Measurements from ENCODE around the gene HOOK2. TPM values are rescaled to one million over a fixed set of nuclear protein-coding genes. Genes with fewer than 3 reads are reported as not detected.
A peak's percentile ranks its signal among the peaks of the same experiment; 100 is the strongest.
"Not testable (repeated sequence)": the region's sequence is repeated elsewhere in the genome, so short reads cannot be mapped to it uniquely, and the experiment has no call there.

Gene HOOK2
- total RNA-seq, 1 donor from 2014 or later = 51.6 TPM

DNA sequence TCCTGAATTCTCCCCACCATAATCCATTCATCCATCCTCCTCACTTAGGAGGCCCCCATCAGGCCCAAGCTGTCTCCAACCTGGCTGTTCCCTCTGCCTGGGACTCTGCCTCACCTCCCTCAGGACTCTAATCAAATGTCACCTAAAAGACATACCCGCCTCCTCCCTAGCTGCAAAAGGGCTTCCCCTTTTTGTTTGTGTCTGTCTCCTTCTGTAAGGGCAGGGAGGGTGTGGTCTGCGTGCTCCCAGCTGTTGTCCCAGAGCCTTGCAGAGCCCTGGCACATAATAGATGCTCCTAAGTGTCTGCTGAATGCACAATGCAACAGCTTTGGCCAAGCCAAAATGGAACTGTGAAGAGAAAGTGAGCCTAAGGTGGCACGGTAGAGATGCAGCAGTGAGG, 45.3 kb downstream of the HOOK2 start:
- intact Hi-C loops (cut with DNase I) = no loop called here
- ATAC-seq (no peak), DNase-seq (ENCODE audit: missing footprints) (no peak)

DNA sequence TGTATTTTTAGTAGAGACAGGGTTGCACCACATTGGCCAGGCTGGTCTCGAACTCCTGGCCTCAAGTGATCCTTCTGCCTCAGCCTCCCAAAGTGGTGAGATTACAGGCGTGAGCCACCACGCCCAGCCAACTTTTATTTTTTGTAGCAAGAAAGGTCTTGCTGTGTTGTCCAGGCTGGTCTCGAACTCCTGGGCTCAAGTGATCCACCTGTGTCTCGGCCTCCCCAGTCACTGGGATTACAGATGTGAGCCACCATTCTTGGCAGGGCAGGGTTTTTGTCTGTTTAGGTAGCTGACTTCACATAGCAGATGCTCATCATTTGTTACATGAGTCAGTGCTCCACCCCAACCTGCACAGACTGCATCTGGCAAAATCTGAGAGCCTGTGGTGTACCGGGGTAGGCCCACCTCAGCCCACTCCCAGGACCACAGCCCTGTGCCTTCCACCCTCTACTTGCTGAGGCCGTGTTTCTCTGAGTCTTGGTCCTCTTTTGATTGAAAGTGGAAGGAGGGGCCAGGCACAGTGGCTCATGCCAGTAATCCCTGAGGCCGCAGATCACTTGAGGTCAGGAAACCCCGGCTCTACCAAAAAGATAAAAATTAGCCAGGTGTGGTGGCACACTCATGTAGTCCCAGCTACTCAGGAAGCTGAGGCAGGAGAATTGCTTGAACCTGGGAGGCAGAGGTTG, 47.5 kb downstream of the HOOK2 start:
- intact Hi-C loops (cut with DNase I) = no loop called here
- ATAC-seq (no peak), DNase-seq (ENCODE audit: missing footprints) (no peak)

GRCh38 chr19:12726988-12727316, 48.4 kb downstream of the HOOK2 start:
- ATAC-seq (no peak), DNase-seq (ENCODE audit: missing footprints) (no peak)
- intact Hi-C loops (cut with DNase I) = no loop called here

DNA sequence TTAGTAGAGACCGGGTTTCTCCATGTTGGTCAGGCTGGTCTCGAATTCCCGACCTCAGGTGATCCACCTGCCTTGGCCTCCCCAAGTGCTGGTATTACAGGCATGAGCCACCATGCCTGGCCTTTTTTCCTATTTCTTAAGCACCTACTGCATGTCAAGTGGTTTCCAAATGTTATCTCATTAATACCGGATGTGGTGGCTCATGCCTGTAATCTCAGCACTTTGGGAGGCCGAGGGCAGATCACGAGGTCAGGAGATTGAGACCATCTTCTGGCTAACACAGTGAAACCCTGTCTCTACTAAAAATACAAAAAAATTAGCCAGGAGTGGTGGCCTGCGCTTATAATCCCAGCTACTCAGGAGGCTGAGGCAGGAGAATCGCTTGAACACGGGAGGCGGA, 49.7 kb downstream of the HOOK2 start:
- intact Hi-C loops (cut with DNase I); DNase-seq (ENCODE audit: missing footprints); ATAC-seq: not testable (repeated sequence)

DNA sequence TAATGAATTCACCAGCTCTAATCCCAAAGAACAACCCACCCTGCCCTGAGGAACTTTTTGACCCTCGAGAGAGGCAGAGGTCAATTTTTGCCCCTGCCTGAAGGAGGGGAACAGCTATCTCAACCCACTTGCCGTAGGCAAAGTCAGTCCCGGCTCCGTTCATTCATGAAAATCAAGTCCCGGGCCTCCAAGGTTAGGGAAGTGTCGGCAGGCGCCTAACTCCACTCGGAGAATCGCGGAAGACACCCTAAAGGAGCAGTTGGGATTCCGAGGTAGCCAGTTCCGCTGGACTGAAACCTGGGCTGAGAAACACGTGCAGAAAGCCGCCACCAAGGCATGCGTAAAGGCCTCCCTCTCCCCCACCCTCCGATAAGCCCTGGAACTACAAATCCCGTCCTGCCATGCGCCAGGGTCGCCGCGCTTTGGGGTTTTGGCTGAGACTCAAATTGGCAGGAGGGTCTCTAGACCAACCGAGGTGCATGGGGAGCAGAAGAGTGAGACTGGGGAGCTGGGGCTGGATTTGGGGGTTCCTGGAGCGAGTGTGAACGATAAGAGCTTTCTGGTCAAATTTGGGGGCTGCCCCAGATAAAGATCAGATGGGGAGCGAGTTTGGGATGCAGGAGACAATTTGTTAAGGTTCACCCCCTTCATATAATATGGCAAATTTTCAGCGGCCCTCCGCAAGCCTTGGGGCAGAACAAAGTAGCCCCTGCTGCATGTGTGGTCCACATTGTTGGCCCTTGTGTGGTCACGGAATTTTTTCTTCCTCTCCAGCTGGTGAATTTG, 51.5 kb downstream of the HOOK2 start, which contains the start of gene TNPO2:
Gene TNPO2 (minus strand): TSS at position 292 of the 786 bp plus-strand sequence. CDS start 2,955 bp downstream, outside the sequence.
- DNase-seq (ENCODE audit: missing footprints) (no peak), ATAC-seq (peak; percentile 45)
- intact Hi-C loops (cut with DNase I) = loop anchor here (1.0 to 5.0 kb wide), 2 partner anchors 10 to 42 kb away; partner anchors contain the start of genes DHPS and TRIR

- no peak for ATAC-seq
- intact Hi-C loops (cut with DNase I) = loop anchor here (5.0 kb wide), 1 partner anchor 41 kb away; the partner anchor contains the start of gene DHPS
- no peak for DNase-seq (ENCODE audit: missing footprints)
Measured at GRCh38 chr19:12723381-12723640, 52.0 kb downstream of the HOOK2 start.

DNA sequence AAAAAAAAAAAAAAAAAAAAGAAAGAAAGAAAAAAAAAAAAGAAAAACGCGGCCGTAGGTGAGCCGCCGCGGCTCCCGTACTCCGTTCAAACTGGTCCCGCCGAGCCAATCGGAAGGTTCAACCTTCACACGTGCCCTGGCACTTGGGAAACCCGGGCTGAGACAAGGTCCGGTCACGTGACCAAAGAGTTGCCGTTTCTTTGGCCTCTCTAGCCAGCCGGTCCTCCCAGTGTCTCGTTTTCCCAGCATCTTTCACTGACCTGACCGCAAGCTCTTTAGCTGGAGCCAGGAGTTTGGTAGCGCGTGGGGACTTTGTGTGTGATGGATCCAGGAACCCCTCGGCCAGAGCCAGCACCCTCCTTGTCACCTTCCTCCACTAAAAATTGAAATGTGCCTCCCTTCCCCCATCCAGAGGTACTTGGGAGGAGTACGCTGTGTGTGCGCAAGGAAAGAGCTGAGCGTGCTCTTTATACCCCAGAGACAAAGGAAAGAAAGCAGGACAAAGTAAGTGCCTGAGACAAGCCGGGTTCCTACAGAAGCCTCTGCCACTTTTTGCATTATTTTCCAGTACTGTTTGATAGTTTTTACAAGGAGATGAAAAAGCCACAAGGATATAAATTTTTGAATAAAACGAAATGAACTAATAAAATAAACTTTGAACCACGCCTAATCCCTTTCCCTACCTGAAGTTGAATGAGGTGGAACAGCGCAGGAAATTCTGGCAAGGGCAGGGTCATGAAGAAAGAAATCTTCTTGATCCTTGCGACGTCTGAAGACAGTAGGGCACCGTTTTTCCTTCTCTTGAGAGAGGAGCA, 52.6 kb downstream of the HOOK2 start:
- DNase-seq (ENCODE audit: missing footprints) (peak; percentile 98), ATAC-seq (peak; percentile 92)
- intact Hi-C loops (cut with DNase I) = loop anchor here (5.0 kb wide), 1 partner anchor 40 kb away; the partner anchor contains the start of gene DHPS

GRCh38 chr19:12721656-12722565, 53.4 kb downstream of the HOOK2 start:
- intact Hi-C loops (cut with DNase I) = loop anchor here (5.0 kb wide), 1 partner anchor 40 kb away; the partner anchor contains the start of gene DHPS
- DNase-seq (ENCODE audit: missing footprints) (peak; percentile 83), ATAC-seq (peak; percentile 56)

DNA sequence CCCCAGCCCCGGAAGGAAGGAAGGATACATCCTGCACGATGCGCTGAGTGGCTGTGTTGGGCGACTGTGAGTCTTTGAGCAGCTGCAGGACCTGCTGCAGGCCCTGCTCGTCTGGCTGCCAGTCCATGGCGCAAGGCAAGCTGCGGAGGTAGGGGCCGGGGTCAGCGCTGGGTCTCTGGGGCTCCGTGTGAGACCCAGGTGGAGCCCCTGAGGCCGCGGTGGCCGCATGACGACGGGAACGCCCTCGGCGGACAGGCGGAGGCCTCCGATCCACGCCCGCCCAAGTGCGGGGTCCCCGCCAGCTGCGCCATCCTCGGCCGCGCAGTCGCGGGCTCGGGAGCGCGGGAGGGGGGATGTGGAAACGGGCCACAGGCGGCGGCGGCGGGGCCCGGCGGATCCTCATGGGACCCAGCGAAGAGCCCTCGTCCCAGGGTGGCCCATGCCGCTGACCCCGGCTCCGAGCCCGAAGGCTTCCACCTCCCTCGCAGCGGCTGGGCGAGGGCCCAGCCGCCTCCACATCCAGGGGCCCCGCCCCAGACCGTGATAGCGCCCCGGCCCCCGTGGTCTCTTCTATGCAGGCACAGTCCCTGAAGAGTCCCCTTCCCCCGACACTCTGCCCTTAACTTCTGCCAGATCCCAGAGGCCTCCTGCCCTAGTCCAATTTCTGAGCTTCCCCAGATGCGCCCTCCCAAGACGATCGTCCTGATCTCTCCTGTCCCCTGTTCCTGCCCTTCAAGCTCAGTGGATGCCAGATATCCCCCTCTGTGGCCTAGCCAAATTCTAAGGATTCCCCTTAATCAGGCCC, 54.3 kb downstream of the HOOK2 start:
- ATAC-seq (peak; percentile 21), DNase-seq (ENCODE audit: missing footprints) (no peak)
- intact Hi-C loops (cut with DNase I) = loop anchor here (5.0 kb wide), 1 partner anchor 39 kb away; the partner anchor contains the start of gene DHPS

- no peak for ATAC-seq
- no peak for DNase-seq (ENCODE audit: missing footprints)
- intact Hi-C loops (cut with DNase I) = loop anchor here (5.0 kb wide), 1 partner anchor 38 kb away; the partner anchor contains the start of gene DHPS
Measured at GRCh38 chr19:12720296-12720695, 55.1 kb downstream of the HOOK2 start.

DNA sequence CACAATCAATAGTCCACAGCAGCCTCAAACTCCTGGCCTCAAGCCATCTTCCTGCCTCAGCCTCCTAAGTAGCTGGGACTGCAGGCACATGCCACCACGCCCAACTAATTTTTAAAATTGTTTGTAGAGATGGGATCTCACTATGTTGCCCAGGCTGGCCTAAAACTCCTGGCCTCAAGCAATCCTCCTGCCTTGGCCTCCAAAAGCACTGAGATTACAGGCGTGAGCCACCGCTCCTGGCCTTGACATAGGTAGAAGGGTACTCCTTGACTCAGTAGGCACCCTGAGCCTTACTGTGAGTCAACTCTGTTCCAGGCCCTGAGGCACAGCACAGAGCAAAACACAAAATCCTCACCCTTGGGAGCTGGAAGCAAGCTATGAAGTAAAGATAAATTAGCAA, 59.4 kb downstream of the HOOK2 start:
- ATAC-seq (no peak), DNase-seq (ENCODE audit: missing footprints) (no peak)
- intact Hi-C loops (cut with DNase I) = no loop called here

DNA sequence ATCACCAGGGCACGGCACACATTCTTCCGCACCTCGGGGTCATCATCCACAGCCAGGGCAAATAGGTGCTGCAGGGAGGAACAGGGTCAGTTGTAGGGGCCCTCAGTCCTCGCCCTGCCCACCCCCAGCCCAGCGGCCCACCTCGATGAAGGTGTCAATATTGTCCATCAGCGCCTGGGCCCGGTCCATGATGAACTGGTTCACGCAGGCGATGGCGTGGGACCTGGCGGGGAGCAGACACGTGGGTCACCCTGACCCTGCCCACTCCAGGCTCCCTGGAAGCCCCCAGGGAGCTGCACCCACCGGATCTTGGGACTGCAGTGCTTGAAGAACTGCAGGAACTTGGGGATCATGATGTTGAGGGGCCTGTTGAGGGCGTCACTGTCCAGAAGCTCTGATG, 60.2 kb downstream of the HOOK2 start:
- intact Hi-C loops (cut with DNase I) = no loop called here
- ATAC-seq = peak; percentile 7
- DNase-seq (ENCODE audit: missing footprints) = no peak

GRCh38 chr19:12713304-12713703, 62.0 kb downstream of the HOOK2 start:
- intact Hi-C loops (cut with DNase I); DNase-seq (ENCODE audit: missing footprints); ATAC-seq: not testable (repeated sequence)

Small RNAs within 50 kb of the gene (microRNA-seq; reads per million reads assigned to microRNA genes)
- not detected for gene MIR5684

Other genes with a start within 250 kb of the HOOK2 start
- gene ZNF564, start 224.1 kb downstream of the HOOK2 start, total RNA-seq = 10.3 TPM
- gene ZNF490, start 164.7 kb downstream of the HOOK2 start, total RNA-seq = 5.1 TPM
- gene ZNF791, start 164.6 kb downstream of the HOOK2 start, total RNA-seq = 14.4 TPM
- gene MAN2B1, start 108.8 kb downstream of the HOOK2 start, total RNA-seq = 40.2 TPM
- gene WDR83, start 108.7 kb downstream of the HOOK2 start, total RNA-seq = 7.2 TPM
- gene DHPS, start 93.7 kb downstream of the HOOK2 start, total RNA-seq = 45.9 TPM
- not detected for gene GNG14, start 87.6 kb downstream of the HOOK2 start, total RNA-seq
- gene FBXW9, start 78.9 kb downstream of the HOOK2 start, total RNA-seq = 1.7 TPM
- gene TNPO2, start 51.6 kb downstream of the HOOK2 start, total RNA-seq = 35.1 TPM
- gene TRIR, start 40.9 kb downstream of the HOOK2 start, total RNA-seq = 133 TPM
- 65.8 TPM for gene GET3, start 38.1 kb downstream of the HOOK2 start, total RNA-seq
- not detected for gene BEST2, start 23.8 kb downstream of the HOOK2 start, total RNA-seq
- gene JUNB, start 15.9 kb upstream of the HOOK2 start, total RNA-seq = 25.0 TPM
- gene PRDX2, start 26.2 kb upstream of the HOOK2 start, total RNA-seq = 692 TPM
- 1.7 TPM for gene THSD8, start 26.5 kb upstream of the HOOK2 start, total RNA-seq
- gene RNASEH2A, start 31.0 kb upstream of the HOOK2 start, total RNA-seq = 6.3 TPM
- not detected for gene RTBDN, start 59.0 kb upstream of the HOOK2 start, total RNA-seq
- gene MAST1, start 63.0 kb upstream of the HOOK2 start, total RNA-seq = 0.22 TPM
- gene DNASE2, start 105.9 kb upstream of the HOOK2 start, total RNA-seq = 18.8 TPM
- gene KLF1, start 111.6 kb upstream of the HOOK2 start, total RNA-seq = not detected
- gene GCDH, start 115.6 kb upstream of the HOOK2 start, total RNA-seq = 33.4 TPM
- gene SYCE2, start 143.7 kb upstream of the HOOK2 start, total RNA-seq = not detected
- 37.6 TPM for gene FARSA, start 158.2 kb upstream of the HOOK2 start, total RNA-seq
- gene CALR, start 163.1 kb upstream of the HOOK2 start, total RNA-seq = 496 TPM
- gene RAD23A, start 170.3 kb upstream of the HOOK2 start, total RNA-seq = 171 TPM
- 33.7 TPM for gene GADD45GIP1, start 181.7 kb upstream of the HOOK2 start, total RNA-seq
- 9.9 TPM for gene DAND5, start 194.0 kb upstream of the HOOK2 start, total RNA-seq
- gene NFIX, start 219.9 kb upstream of the HOOK2 start, total RNA-seq = 159 TPM

All from Right ventricle myocardium inferior (tissue), 1 donor.